Limb (tissue), 2 donors: ENCODE data around the gene NINJ2.
A peak's percentile ranks its signal among the peaks of the same experiment; 100 is the strongest.

Experiments
- DNase-seq, 2 donors: peaks; one replicate each; pipeline ENCODE4 v3.0.0-alpha.2; 2016; ENCODE audit errors: extremely low spot score in 2 of 2

NINJ2 gene

DNA sequence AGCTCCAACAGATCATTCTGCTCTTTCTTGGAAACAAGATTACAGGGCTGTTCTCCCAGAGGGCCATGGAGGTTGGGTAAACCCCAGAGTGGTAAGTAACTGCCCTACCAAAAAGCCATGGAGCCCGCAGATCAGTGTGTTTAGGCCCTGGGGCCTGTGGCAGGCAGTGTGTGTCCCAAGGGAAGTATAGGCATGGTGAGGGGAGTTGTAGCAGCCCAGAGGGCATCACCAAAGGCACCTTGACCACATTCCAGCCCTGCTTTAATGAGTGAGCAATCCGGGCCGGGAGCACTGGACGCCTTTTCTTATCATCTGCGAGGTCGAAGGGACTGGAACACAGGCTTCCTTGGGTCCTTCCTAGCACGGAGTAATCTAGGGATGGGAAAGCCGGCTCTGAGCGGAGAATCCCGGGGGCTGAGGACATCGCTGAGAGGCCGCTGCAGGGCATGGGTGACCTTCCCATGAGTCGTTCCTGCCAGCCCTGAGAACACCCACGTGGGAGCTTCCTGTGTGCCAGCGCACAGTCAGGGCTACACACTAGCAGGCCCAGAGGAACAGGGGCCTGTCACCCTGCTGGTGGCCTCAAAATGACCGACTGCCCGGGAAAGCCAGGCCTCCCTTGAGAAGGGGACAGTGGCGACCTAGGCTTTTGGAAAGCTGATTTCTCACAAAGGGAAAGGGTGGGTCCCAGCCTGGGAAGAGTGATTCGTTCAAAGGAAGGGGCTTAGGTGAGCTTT lies 91.3 kb downstream of the NINJ2 start:
- DNase-seq, result no peak

DNA sequence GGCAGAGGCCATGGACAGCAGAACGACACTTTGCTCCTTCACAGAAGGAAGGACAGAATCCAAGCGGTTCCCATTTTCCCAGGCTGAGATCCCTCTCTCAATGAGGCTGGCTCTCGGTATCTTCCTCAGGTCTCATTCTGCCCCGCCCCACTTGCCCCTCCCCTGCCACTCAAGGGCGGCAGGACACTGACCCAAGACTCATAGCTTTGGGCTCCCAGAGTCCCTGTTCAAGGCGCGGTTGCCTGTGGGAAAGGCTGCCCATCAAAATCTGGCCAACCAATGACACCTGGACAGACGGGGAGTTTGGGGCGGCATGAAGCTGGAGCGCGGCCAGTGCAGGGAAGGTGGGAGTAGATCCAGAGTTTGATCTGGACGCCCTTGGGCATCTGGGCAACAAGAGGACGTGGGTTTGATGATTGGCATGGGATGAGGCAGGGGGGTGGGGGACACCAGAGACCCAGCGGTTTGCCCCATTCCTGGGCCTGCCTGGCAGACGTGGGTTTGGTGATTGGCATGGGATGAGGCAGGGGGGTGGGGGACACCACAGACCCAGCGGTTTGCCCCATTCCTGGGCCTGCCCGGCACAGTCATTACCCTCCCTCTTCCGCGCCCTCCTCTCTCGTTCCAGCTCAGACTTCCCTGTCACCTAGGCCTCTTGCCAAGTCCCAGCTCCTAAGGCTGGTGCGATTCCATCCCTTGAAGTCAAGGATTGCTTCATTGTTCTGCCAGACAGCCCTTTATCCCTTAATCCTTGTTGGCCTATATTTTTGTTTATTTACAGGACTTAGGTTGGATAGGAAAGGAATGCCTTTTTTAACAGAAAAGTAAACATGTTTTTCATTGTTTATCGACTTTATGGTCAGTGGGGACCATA lies 92.1 kb downstream of the NINJ2 start:
- DNase-seq, result peak in 1 of 2 donors; percentile 31

DNA sequence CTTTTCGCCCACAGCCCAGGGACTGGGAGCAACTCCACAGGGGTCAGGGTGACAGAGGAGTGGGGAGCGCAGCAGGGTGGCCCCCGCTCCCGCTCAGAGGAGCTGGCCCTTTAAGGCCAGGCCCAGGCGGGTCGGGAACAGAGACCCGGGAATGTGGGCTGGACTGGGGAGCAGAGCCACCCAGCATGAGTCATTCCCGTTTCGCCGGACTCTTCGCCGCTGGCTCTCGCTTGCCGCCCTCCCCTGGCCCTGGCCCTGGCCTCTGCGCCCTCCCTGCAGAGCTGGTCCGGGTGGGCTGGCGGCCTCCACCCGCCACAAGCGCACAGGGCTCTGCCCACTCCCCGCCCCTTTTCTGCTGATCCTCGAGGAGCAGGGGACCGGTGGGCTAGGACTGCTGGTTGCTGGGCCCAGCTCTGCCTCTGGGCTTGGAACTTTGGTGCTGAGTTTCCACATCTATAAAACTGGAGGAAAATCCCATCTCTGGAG lies 92.8 kb downstream of the NINJ2 start:
- DNase-seq, result peak; percentile 43 to 63

DNA sequence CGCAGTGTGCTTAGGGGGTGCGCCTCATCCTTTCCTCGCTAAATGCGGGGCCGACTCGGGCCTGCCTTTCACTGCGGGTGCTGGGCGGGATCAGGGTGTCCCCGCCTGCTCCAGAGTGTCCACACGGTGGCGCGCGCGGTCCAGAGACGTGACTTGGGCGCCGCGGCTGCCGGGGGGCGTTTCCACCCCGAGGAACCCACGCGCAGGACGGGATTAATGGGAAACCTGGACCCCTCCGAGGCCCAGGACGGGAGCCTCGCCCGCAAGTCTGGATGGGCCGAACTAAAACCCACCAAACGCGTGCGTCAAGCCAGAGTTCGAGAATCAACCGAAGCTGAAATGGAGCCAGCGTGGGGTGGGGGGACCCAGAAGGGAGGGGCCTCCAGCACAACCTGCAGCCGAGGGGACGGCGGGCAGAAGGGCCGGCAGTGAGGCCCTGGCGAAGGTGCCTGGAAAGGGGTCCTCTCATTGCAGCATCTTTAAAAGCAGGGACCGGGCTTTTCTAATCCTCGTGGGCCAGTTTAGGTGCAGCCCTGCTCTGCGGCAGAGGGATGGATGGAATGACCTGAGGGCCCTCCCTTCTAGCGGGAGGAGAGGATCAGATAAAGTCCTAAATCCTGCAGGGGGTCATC lies 93.3 kb downstream of the NINJ2 start:
- DNase-seq, result peak; percentile 80 to 94

DNA sequence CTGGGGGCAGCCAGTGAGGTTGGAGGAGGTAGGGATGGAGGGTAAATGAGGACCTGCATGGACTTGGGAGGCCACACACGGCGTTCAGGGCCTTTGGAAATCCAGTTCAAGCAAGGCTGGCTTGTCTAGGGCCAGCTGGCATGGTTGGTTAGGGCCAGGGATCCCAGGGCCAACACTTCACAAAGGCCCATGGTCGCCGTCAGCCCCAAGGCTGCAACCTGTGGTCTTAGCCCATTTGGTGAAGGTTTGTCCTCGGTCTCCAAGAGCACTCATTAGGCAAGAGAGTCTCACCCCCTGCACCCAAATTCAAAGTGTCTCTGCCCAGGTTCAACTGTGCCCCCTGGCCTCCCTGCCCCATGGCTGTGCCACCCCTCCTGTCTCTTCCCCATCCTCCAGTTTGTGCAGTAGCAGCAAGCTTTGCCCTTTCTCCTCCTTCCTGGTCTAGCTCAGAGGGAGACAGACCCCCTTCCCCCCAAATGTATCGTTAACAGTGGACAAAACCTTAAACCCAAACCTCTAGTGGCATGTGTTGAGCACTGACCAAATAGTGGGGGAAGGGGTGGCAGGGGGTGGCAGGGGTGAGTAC lies 94.1 kb downstream of the NINJ2 start:
- DNase-seq, result no peak

DNA sequence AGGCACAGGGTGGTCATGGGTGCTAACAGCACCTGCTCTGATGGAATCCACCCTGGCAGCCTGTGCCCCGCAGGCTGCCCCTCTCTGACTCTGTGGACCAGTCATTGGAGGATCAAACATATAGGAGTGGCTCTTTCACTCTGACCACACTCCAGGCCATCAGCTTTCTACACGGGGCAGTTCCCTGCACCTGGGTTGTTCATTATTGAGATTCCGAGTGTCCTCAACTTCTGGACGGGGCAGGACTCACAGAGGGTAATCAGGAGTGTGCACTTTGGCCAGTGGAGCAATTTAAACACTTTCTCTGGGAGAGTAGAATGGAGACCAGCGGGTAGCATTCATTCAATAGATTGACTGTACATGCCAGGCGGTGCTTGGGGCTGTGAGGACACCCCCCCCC lies 94.8 kb downstream of the NINJ2 start:
- no peak for DNase-seq

DNA sequence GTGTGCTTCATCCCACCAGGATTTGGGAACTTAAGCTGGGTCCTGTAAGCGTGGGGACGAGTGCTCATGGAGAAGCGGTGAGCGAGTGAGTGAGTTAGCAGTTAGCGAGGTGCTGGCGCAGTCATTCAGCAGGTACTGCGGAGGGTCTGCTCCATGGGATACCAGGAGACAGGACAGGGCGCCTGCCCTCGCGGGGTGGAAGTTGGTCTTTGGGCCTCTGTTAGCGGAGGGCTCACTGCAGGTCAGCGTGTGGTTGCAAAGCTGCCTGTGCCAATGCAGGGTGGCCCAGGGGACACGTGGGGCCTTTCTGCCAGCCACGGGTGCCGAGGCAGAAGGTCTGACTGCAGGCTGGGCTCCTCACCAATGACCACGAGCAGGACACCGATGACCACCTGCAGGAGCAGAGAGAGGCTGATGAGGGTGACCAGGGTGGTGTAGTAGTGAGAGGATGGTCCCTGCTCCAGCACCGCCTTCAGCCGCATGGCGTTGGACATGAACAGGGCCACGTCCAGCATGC lies 97.6 kb downstream of the NINJ2 start:
- DNase-seq, result no peak

DNA sequence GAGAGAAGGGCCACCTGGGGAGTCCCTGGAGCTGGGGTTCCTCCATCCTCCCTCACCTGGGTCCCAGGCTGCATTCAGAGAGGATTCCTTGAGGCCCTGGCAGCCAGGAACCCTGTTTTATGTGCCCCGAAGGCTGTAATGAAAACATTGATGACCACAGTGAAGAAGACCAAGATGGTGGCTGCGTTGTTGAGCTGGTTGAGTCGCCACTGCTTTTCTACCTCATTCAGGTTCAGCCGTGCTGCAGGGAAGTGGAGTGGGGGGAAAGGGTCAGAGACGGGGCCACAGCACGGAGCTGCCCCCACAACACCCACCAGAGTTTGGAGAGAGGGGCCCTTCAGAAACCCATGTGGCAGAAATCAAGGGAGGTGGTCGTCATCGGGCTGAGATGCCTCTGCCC lies 98.1 kb downstream of the NINJ2 start:
- no peak for DNase-seq

DNA sequence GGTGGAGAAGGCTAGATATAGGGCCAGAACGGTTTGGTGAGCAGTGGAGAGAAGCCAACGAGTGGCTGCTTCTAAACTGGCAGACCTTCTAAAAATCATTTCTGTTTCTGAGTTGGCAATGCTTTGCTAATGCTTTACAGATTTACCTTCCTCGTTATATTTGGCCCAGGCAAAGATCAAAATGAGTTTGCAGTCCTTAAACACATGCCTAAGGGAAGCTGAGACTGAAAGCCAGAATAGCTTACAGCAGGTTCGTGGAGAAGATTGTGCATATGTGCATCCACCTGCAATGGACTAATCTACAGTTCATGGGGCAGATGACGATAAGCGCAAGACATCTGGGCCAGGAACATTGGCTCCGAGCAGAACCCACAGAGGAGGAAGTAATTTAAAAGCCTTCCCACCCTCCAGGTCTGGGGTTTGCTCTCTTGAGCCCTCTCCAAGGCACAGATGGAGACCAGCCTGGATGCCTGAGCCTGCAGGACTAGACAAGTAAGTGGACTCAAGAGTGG lies 99.4 kb downstream of the NINJ2 start:
- no peak for DNase-seq

DNA sequence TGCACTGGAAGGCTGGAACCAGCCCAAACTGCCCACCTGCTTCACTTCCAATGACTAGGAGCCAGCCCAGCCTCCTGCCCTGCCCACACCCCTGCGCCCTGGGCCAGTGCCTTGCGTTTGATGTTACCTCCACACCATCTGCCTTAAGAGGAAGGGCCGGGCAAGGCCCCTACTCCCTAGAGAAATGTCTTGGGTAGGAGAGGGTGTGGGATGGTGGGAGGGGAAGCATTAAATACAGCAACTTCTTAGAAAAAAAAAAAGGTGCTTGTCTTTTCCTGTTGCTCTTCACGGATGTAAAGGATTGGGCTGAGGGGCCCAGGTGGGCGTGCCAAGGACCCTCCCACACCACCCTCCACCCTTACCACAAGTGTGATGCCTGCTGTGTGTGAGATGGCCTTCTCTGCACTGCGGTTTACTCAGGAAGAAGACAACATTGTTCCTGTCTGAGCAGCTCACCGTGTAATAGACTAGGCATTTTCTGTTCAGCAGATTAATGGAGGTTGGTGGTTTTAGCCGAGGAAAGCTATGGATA lies 99.9 kb downstream of the NINJ2 start:
- DNase-seq, result no peak

DNA sequence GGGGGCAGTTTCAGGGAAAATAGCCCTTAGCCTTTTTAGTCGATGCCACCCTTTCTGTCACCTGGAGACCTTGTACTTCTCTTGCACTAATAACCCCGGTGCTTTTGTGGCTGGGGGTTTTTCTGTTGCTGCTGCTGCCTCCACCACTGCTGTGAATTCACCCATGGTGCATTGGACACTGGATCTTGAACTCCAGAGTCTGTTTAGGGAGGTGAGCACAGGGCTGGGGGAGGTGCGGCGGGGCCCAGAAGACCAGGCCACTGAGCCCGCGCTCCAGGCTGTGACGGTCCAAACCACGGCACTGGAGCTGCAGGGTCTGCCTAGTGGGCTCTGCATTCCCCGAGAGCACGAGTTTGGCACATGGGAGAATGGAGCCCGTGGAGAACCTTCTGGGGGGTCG lies 100.6 kb downstream of the NINJ2 start:
- no peak for DNase-seq

DNA sequence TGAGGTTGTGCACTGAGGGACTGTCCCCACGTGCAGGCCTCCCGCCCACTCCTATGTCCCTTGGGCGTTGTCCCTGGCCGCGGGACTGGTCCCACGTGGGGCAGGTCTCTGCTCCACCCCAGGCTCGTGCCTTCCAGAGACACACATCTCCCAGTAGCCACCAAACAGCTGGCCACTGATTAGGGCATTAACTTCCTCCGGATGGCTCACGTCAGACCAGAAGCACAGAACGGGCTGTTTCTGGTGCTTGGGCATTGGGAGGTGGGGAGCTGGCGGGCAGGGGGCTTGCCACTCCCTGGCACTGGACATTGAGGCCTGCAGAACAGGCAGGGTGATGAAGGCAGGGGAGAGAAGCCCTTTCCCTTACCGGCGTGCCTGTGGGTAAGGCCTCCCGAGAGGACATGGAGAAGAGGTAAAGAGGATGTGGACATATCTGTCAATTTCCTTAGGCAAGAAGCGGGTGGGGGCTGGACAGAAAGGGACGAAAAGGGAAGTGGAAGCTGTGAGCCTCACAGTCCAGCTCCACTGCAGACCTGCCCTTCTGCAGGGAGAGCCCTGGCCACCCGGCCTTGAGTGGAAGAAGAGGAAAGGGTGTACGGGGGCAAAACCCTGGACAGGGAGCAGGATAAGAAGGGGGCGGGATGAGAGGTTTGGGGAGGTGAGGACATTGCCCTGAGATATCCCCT lies 101.2 kb downstream of the NINJ2 start:
- DNase-seq, result no peak

DNA sequence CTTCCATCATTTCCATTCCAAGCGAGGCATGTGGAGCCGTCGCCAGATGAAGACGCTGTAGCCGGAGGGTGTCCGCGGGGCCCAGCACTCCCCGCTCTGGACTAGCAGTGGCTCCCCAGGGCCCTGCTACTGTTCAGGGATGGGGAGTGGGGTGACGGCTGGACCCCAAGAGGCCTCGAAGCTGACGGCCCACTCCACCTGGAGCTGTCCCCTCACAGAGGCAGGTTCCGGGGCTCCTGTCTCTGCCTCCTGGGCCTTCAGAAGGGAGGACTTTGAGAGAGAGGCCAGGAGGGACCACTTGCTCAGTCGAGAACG lies 101.9 kb downstream of the NINJ2 start:
- DNase-seq, result no peak

DNA sequence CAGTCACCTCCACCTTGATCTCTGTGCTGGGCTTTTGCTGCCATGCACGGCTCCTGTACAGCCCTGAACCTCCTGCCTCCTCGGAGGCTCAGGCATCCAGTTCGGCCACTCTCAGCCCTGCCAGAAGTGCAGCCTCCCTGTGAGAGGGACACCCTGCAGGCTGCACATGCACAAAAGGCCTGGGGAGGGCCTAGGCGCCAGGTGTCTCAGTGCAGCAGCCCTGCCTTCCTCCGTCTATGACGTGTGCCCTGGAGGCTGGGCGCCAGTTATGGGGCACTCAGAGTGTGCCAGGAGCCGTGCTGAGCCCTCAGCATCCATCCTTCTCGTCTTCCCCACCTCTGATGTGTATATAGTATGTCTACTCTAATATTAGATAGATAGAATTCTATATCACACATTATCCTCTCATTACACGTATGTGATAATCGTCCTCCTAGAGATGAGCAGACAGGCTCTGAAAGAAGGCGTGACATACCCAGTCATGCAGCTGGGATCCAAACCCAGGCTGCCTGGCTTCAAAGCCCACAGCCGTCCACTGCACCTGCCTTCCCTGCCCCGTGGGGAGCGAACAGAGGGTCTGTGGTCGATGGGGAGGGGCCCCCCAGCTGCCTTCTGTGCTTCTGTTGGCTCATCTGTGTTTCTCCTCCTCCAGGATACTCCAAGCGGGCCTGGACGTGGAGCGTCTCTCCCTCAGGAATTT lies 102.4 kb downstream of the NINJ2 start:
- peak in 1 of 2 donors; percentile 60 for DNase-seq

DNA sequence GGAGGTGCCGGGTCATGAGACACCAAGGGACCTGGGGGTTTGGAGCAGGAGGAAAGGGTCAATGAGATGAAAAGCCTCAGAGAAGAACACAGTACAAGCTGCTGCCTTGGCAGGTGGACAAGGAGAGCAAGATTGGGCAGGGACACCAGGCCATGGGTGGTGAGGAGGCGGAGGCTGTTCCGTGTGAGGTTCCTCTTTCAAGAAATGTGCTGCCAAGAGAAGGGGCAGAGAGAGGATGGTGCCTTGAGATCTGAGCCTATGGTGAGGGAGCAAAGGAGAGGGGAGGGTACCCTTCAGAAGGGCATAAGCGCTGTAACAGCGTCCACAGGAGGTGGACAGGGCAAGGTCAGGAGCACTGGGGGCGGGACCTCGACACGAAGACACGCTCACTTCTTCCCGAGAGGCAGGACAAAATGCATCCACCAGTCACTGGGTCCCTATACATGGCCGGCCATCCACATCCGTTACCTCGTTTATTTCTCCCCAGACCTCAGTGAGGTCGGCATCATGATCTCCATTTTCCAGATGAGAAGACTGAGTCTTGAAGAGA lies 103.3 kb downstream of the NINJ2 start:
- no peak for DNase-seq

DNA sequence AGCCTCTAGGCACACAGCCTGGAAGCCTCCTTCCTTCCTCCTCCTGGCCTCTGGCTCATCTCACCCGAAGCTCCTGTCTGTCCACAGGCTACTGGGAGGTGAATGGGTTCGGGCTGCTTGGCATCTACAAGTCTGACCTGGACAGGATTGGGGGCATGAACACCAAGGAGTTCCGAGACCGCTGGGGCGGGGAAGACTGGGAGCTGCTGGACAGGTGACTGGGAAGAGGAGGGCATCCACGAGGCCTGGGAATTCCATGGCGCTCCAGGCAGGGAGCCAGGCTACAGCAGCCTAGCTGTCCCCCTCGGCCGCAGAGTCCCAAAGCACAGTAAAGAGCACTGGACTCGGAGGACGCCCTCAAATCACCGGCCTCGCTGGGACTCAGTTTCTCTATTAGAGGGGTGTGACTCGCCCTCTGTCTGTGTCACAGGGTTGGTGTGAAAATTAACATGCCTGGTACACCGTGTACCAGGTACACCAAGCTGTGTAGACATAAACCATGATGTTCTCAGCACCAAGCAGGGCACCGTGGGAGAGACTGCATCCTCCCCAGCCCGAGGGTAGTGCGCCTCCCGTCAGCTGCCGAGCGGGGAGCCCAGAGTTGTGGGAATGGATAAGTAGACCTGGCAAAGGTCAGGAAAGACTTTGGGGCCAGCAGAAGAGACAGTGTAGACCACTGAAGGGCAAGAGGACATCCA lies 103.9 kb downstream of the NINJ2 start:
- DNase-seq, result no peak

DNA sequence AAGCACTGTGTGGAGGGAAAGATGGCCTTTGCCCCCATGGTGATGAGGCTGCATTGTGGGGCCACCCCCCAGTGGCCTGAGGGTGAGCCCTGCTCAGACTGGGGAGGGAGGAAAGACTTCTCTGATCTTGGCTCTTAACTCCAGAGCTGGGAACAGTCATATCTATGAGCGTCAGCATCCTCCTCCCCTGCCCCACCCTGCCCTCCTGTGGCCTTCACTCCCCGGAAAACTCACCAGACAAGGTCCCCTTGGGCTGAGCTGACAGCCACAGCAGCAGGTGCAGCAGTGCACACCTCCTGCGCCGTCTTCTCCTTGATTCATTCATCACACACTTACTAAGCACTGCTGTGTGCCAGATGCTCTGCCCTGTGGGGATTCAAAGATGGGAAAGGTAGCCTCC lies 104.7 kb downstream of the NINJ2 start:
- no peak for DNase-seq

DNA sequence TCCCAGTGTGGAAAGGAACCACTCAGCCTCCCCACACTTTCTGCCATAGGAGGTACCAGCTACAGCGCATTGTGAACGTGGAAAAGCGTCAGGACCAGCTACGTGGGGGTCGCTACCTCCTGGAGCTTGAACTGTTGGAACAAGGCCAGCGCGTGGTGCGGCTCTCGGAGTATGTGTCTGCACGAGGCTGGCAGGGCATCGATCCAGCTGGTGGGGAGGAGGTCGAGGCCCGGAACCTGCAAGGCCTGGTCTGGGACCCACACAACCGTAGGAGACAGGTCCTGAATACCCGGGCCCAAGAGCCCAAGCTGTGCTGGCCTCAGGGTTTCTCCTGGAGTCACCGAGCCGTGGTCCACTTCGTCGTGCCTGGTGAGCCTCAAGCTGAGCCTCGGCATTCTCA lies 106.7 kb downstream of the NINJ2 start:
- DNase-seq, result no peak

DNA sequence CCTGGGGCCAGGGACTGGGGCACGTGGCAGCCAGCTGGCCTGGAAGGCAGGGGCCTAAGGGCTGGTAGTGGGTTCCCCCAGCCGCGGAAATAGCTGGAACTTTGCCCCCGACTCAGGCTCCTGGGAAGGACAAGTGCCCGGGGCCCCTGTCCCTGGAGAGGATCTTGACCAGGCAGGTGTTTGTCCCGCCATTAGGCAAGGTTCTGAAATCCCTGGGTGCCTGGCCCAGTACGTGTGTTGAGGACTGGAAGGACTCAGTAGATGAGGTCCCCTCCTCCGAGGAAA lies 109.3 kb downstream of the NINJ2 start:
- no peak for DNase-seq
